SK-N-SH (cell line): ENCODE results near the gene BABAM1. TPM values are rescaled to one million over a fixed set of nuclear protein-coding genes. Genes with fewer than 3 reads are reported as not detected.

Experiments
- CTCF ChIA-PET: fragments of 300-600, 350-600 bp; formaldehyde crosslinking; extraction: SDS; loops from one replicate; lab custom pipeline; 2021; lab: Yijun Ruan, JAX
- POLR2A ChIA-PET: fragments of 350-600 bp; sonication (Branson Sonifier 250); formaldehyde crosslinking; extraction: SDS; loops from one replicate; lab custom pipeline; 2020; ENCODE audit warnings: antibody characterized with exemption, inconsistent platforms; lab: Yijun Ruan, JAX
- DNase-seq: peaks from one replicate; pipeline ENCODE4 v3.0.0; 2012
- H2AFZ ChIP-seq: fragments of 200-600 bp; sonication (generic); 2 replicates; pipeline ENCODE4 v1.8.1; 2016; ENCODE audit warnings: antibody characterized with exemption, mild to moderate bottlenecking, low read depth
- H3F3A ChIP-seq: fragments of 200-600 bp; sonication (generic); replicated peaks from 2 replicates; pipeline ENCODE3; 2016; ENCODE audit warnings: antibody characterized with exemption, mild to moderate bottlenecking; ENCODE audit not compliant: insufficient read depth
- H3K27ac ChIP-seq, 2 experiments: fragments of 200-500 bp in 1 of 2; fragments of 200-600 bp in 1 of 2; sonication (Bioruptor generic) in 1 of 2; sonication (generic), shearing (Covaris generic) in 1 of 2; 2 replicates each; pipeline versions ENCODE4 v1.5.1 to v1.6.1; 2014 to 2016; ENCODE audit warnings: low read depth in 2 of 2, inconsistent platforms in 1 of 2, low read length in 1 of 2, mild to moderate bottlenecking in 1 of 2, mixed read lengths in 1 of 2
- H3K27me3 ChIP-seq: fragments of 200-600 bp; sonication (generic), shearing (Covaris generic); 2 replicates; pipeline ENCODE4 v1.6.1; 2016; ENCODE audit warnings: mixed run types; ENCODE audit not compliant: insufficient read depth
- H3K36me3 ChIP-seq, 2 experiments: fragments of 200-500 bp in 1 of 2; fragments of 200-600 bp in 1 of 2; sonication (Bioruptor generic) in 1 of 2; sonication (generic) in 1 of 2; replicated peaks in 1 of 2; 2 replicates each; pipeline versions ENCODE3 to v1.5.1; 2014 to 2016; ENCODE audit warnings: low read length in 1 of 2, mild to moderate bottlenecking in 1 of 2; ENCODE audit not compliant: insufficient read depth in 2 of 2, control insufficient read depth in 1 of 2
- H3K4me1 ChIP-seq, 2 experiments: fragments of 200-500 bp in 1 of 2; fragments of 200-600 bp in 1 of 2; sonication (Bioruptor generic) in 1 of 2; sonication (generic), shearing (Covaris generic) in 1 of 2; 2 replicates each; pipeline versions ENCODE4 v1.5.1 to v1.6.1; 2014 to 2016; ENCODE audit warnings: low read depth in 1 of 2, low read length in 1 of 2, mixed run types in 1 of 2; ENCODE audit not compliant: insufficient read depth in 2 of 2, control insufficient read depth in 1 of 2
- H3K4me2 ChIP-seq: fragments of 200-600 bp; sonication (generic), shearing (Covaris generic); 2 replicates; pipeline ENCODE4 v1.6.1; 2017; ENCODE audit warnings: mixed run types
- H3K4me3 ChIP-seq, 2 experiments: fragments of 200-500 bp in 1 of 2; fragments of 200-600 bp in 1 of 2; sonication (Bioruptor generic) in 1 of 2; sonication (generic), shearing (Covaris generic) in 1 of 2; 2 replicates each; pipeline versions ENCODE4 v1.5.1 to v1.8.1; 2014 to 2016; ENCODE audit warnings: low read depth in 2 of 2, inconsistent platforms in 1 of 2, low read length in 1 of 2, mild to moderate bottlenecking in 1 of 2, mixed read lengths in 1 of 2, moderate library complexity in 1 of 2
- H3K79me2 ChIP-seq: fragments of 200-600 bp; sonication (generic); 2 replicates; pipeline ENCODE4 v1.8.1; 2017; ENCODE audit warnings: mild to moderate bottlenecking; ENCODE audit not compliant: insufficient read depth
- H3K9ac ChIP-seq: fragments of 200-600 bp; sonication (generic); 2 replicates; pipeline ENCODE4 v1.6.1; 2017; ENCODE audit warnings: mixed run types
- H3K9me2 ChIP-seq: fragments of 200-600 bp; sonication (generic); 2 replicates; pipeline ENCODE4 v1.6.1; 2017; ENCODE audit warnings: mixed run types
- H3K9me3 ChIP-seq: fragments of 200-600 bp; sonication (generic); 2 replicates; pipeline ENCODE4 v1.6.1; 2017; ENCODE audit warnings: mixed run types, mild to moderate bottlenecking, moderate library complexity
- H4K20me1 ChIP-seq: fragments of 200-600 bp; sonication (generic); 2 replicates; pipeline ENCODE4 v1.6.1; 2017; ENCODE audit warnings: mild to moderate bottlenecking, mixed run types; ENCODE audit not compliant: insufficient read depth
- FOSL2 ChIP-seq: IDR thresholded peaks from 2 replicates; pipeline ENCODE4 v1.4.0; 2012; ENCODE audit warnings: low read depth, mild to moderate bottlenecking, moderate library complexity, borderline replicate concordance
- FOXM1 ChIP-seq: IDR thresholded peaks from 2 replicates; pipeline ENCODE4 v1.4.0; 2012; ENCODE audit warnings: low read depth, mild to moderate bottlenecking
- GABPA ChIP-seq: IDR thresholded peaks from 2 replicates; pipeline ENCODE4 v1.4.0; 2012; ENCODE audit warnings: low read depth, mild to moderate bottlenecking
- GATA2 ChIP-seq: sonication (generic); formaldehyde crosslinking; IDR thresholded peaks from 2 replicates; pipeline ENCODE4 v1.5.0; 2020; ENCODE audit warnings: mild to moderate bottlenecking, missing genetic modification reagents
- JUND ChIP-seq: IDR thresholded peaks from 2 replicates; pipeline ENCODE4 v1.4.0; 2012
- MEF2A ChIP-seq: IDR thresholded peaks from 2 replicates; pipeline ENCODE4 v1.4.0; 2012; ENCODE audit warnings: low read depth, borderline replicate concordance
- NRF1 ChIP-seq: IDR thresholded peaks from 2 replicates; pipeline ENCODE4 v1.6.1; 2012; ENCODE audit warnings: low read depth, mild to moderate bottlenecking, low read length
- RAD21 ChIP-seq: IDR thresholded peaks from 2 replicates; pipeline ENCODE4 v1.6.1; 2012; ENCODE audit warnings: mild to moderate bottlenecking, low read length
- REST ChIP-seq: IDR thresholded peaks from 2 replicates; pipeline ENCODE4 v1.6.1; 2012; ENCODE audit warnings: mild to moderate bottlenecking, low read depth, low read length, moderate library complexity
- RFX5 ChIP-seq: IDR thresholded peaks from 2 replicates; pipeline ENCODE4 v1.6.1; 2012; ENCODE audit warnings: mild to moderate bottlenecking, improper control_type of control experiment, low read length
- SMC3 ChIP-seq: IDR thresholded peaks from 2 replicates; pipeline ENCODE4 v1.6.1; 2012; ENCODE audit warnings: low read depth, low read length, improper control_type of control experiment
- TAF1 ChIP-seq: IDR thresholded peaks from 2 replicates; pipeline ENCODE4 v1.6.1; 2012; ENCODE audit warnings: low read depth, mild to moderate bottlenecking, low read length, moderate library complexity, borderline replicate concordance
- TCF12 ChIP-seq: IDR thresholded peaks from 2 replicates; pipeline ENCODE4 v1.4.0; 2012
- WGBS: methylation state at CpG from one replicate; pipeline ENCODE4 v1.1.6; 2017; ENCODE audit warnings: low lambda C conversion rate; 5-methylcytosine and 5-hydroxymethylcytosine counted together
- polyA plus RNA-seq, 3 experiments: library from polyadenylated mRNA; depleted of rRNA; stranded (reverse); fragments of >200 nt; gene quantifications; 2 replicates each; pipeline ENCODE4 v1.2.3, GENCODE V29; 2012
- TF ChIP-seq, protein P1 (sequence below): fragments of 200-600 bp; sonication (generic); IDR thresholded peaks from 2 replicates; pipeline ENCODE4 v1.6.1; 2017; ENCODE audit warnings: antibody characterized with exemption, mild to moderate bottlenecking, moderate library complexity

Gene BABAM1
- polyA plus RNA-seq, 1 of the 3 experiments (the other 2 are of a cell fraction) = 192 TPM

GRCh38 chr19:17240062-17240752 lies 27.0 kb upstream of the BABAM1 start:
- Histone ChIP-seq H3K9ac (no peak overlapping the region), H3K9me2 (no peaks in the 10 kb centered on the region), H3K9me3 (no peaks in the 10 kb centered on the region), H3F3A (peaks cover 20% of the 10 kb centered on the region), H3K27me3 (no peaks in the 10 kb centered on the region), H3K27ac (no peak overlapping the region), H3K4me1 (peaks cover 2 to 22% of the 10 kb centered on the region in 2 experiments; a peak in 2 of 4 replicates), H3K36me3 (peaks cover 3 to 7% of the 10 kb centered on the region in 2 experiments), H4K20me1 (peaks cover 16% of the 10 kb centered on the region; the same call in 1 of the 2 replicates), H2AFZ (no peak overlapping the region), H3K4me2 (no peak overlapping the region), H3K4me3 (no peak overlapping the region), H3K79me2 (peaks cover 84% of the 10 kb centered on the region)
- TF ChIP-seq JUND (no peak), FOXM1 (no peak), FOSL2 (no peak), GABPA (no peak), RAD21 (no peak), TAF1 (no peak), REST (no peak), TCF12 (no peak), MEF2A (no peak), NRF1 (no peak), SMC3 (no peak), RFX5 (no peak), GATA2 (no peak)
- TF ChIP-seq, protein P1, sequence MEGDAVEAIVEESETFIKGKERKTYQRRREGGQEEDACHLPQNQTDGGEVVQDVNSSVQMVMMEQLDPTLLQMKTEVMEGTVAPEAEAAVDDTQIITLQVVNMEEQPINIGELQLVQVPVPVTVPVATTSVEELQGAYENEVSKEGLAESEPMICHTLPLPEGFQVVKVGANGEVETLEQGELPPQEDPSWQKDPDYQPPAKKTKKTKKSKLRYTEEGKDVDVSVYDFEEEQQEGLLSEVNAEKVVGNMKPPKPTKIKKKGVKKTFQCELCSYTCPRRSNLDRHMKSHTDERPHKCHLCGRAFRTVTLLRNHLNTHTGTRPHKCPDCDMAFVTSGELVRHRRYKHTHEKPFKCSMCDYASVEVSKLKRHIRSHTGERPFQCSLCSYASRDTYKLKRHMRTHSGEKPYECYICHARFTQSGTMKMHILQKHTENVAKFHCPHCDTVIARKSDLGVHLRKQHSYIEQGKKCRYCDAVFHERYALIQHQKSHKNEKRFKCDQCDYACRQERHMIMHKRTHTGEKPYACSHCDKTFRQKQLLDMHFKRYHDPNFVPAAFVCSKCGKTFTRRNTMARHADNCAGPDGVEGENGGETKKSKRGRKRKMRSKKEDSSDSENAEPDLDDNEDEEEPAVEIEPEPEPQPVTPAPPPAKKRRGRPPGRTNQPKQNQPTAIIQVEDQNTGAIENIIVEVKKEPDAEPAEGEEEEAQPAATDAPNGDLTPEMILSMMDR = no peak
- DNase-seq = no peak
- POLR2A ChIA-PET = no interaction called here
- 79% methylated on average over 22 of the region's 24 CpGs for WGBS
- CTCF ChIA-PET = no interaction called here
